Activated naive CD4-positive, alpha-beta T cell treated with anti-CD3 and anti-CD28 coated beads, Interleukin-2, amount 50 U/mL, for 72 hours (primary cell): ENCODE measurements around the gene TRPV3. TPM values are rescaled to one million over a fixed set of nuclear protein-coding genes. Genes with fewer than 3 reads are reported as not detected.

ENCODE experiments used
- ATAC-seq, 2 donors: fragments of 150-1000 bp; cut with Tn5 transposase; 2 replicates each; pipeline ENCODE4 v1.10.0; 2021; ENCODE audit warnings: mild to moderate bottlenecking in 2 of 2, moderate library complexity in 2 of 2
- DNase-seq, 2 donors: peaks; one replicate each; pipeline ENCODE4 v3.0.0; 2021 to 2022; ENCODE audit warnings: low spot score in 2 of 2
- H3K27ac Mint-ChIP-seq, 2 donors: one replicate each; pipeline ENCODE4 v1.8.0; 2022; ENCODE audit warnings: mild to moderate bottlenecking in 2 of 2, mixed read lengths in 2 of 2
- H3K36me3 Mint-ChIP-seq, 2 donors: one replicate each; pipeline ENCODE4 v1.8.0; 2022; ENCODE audit warnings: mixed read lengths in 2 of 2
- H3K9me3 Mint-ChIP-seq, 2 donors: one replicate each; pipeline ENCODE4 v1.8.0; 2022; ENCODE audit warnings: mixed read lengths in 2 of 2
- total RNA-seq, 2 donors: library from RNA; stranded (reverse); gene quantifications; one replicate each; pipeline ENCODE4 v1.2.3, GENCODE V29; 2022

The TRPV3 gene
- total RNA-seq, 2 donors from 2014 or later = 1.0 to 1.9 TPM

DNA sequence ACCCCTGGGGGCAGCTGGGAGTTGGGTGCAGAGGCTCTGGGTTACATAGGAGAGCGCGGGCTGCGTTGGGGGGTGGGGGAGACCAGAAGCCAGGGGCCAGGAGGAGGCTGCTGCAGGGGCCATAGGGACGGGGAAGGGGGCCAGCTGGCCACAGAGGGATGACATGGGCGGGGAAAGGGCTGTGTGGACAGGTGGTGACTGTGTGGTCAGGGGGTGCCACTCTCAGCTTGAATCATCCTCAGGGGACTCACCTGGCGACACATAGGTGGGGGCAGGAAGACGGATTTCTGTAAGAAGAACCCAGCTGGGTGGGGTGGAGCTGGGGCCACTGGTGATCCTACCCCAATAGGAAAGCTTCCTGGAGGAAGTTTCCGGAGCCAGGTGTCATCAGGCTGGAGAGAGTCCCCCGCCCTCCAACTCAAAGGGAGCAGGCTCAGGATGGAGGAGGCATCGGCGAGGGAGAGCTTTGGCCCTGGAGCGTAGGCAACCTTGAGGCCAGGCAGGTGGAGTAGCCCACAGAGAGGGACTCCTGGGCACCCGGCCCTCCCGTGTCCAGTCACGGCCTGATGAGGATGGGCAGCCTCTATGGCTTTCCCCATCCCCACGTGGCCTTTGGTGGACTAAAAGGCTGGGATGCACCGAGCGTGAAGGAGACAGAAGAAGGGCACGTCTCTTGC, 1.2 kb downstream of the TRPV3 start:
- no peaks in the 10 kb centered on the region for H3K36me3 Mint-ChIP-seq
- DNase-seq (no peak), ATAC-seq (no peak)
- no peaks in the 10 kb centered on the region for H3K9me3 Mint-ChIP-seq
- peak overlapping the region in 1 of 2 donors; percentile 61 for H3K27ac Mint-ChIP-seq

DNA sequence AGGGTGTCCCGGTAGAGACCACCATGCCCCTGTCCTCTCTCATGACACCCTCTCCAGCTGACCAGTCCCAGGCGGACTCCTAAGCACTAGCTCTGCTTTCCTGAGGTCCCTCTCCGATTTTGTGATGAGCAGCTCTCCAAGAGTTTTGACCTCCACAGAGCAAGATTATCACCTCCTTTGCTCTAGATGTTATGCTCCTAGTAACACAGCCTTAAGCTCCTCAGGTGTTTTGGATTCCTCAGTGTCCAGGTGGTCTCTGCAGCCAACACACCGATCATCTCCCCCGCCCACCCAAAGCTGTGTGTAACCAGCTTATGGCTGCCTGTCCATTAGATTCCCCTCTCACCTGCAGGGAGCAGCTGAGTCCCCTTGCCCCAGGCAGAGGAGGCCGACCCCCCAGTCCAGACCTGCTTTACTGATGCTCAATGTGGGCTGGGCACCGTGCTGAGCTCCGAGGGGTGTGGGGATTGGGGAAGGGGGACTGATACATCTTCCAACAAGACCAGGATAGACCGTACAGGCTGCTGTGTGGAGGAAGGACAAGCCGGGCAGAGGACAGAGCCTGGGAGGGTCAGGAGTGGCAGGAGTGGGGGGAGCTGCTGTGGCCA, 2.3 kb downstream of the TRPV3 start:
- Mint-ChIP-seq H3K27ac (no peak overlapping the region), H3K36me3 (no peaks in the 10 kb centered on the region), H3K9me3 (no peaks in the 10 kb centered on the region)
- DNase-seq (no peak), ATAC-seq (no peak)

DNA sequence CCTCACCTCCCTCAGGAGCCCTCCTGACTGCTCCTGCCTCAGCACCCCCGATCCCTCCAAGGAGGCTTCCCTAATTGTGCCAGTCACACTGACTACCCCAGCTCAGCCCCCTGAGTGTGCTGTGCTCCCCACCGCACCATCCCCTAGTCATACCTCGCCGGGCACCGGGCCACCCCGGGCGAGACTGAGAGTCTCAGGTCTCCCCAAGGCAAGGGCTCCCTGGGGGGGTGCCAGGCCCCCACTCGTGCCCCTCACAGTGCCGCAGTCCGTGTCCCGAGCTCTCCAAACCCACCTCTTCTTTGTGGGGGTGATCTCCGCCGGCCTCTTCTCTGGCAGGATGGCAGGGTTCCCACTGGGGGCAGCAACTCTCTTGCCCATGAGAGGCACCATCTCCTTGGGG, 3.2 kb downstream of the TRPV3 start:
- DNase-seq (no peak), ATAC-seq (no peak)
- Mint-ChIP-seq H3K9me3 (peaks cover 3 to 4% of the 10 kb centered on the region in 2 donors), H3K36me3 (no peaks in the 10 kb centered on the region), H3K27ac (no peak overlapping the region)

DNA sequence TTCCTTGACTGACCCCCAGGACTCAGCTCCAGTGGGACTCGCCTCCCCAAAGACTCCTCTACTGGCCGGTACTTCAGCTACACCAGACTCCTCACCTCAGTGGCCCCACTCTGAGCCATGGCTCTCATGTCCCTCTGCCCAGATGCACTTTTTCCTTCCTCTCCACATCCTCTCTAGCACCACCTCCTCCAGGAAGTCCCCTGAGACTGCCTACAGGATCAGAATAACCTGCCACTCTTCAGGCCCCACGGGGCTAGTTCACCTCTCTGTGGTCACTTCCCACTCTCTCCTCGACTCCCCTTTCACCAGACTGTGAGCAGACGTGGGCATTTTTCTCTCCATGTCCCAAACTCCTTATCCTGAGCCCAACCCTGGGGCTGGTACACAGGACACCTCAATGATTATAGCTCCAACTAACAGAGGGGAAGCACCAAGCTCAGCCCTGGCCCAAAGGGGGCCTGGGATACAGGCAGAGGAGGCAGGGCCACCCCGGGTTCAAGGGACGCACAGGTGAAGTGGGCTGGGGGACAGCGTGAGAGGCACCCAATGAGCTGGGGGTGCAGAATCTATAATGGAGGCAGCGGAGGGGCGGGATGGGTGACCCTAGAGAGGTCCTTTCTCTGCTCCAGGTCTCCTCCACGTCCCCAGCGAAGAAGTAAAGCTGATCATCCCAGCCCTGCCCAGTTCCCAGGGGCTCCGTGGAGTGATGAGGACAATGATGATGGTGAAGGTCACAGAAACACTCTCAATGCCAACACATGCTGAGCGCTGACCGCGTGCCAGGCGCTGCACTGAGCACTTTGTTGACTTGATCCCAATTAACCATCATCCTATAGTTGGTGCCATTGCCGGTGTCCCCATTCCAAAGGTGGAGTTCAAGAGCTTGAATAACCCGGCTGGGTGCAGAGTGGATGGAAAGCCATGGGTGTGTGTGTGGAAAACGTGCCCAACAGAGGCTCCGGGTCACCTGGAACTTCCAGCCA, 3.9 kb downstream of the TRPV3 start:
- Mint-ChIP-seq H3K27ac (peak overlapping the region in 1 of 2 donors; percentile 14), H3K36me3 (no peaks in the 10 kb centered on the region), H3K9me3 (peaks cover 3 to 7% of the 10 kb centered on the region in 2 donors)
- ATAC-seq (no peak), DNase-seq (no peak)

DNA sequence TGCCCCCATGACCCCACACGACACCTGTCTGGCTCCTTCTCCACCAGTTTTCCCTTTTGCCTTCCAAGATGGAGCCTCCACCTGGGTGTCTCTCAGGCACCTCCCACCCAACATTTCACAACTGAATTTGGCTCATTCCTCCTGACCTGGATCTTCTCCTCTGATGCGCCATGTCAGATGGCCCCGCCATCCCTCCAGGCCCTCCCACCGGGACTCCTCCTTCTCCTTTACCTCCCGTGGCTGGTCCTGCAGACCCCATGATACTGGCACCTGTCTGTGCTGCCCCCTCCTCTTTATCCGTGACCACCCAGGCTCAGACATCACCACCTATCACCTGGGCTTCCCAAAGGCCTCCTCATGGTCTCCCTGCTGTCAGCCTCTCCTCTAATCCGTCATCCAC, 4.7 kb downstream of the TRPV3 start:
- ATAC-seq (no peak), DNase-seq (no peak)
- no peaks in the 10 kb centered on the region for H3K36me3 Mint-ChIP-seq
- H3K9me3 Mint-ChIP-seq = peaks cover 3 to 7% of the 10 kb centered on the region in 2 donors
- H3K27ac Mint-ChIP-seq = peak overlapping the region in 1 of 2 donors; percentile 14

DNA sequence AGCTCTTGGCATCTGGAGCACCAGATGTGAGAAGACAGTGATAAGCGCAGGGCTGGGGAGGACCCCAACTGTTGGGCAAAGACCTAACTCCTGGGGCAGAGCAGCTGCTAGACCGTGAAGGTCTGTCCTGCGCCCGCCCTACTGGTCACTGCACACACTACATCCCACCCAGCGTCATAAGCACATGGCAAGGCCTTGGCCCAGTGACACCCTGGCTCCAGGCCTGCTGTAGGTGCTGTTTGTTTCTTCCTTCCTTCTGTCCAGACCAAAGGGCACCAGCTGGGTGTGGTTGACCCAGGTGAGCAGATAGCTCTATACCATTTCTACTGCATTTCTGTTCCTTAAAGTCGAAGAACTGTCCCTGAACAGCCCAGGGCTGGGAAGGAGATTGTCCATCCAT, 6.4 kb downstream of the TRPV3 start:
- peaks cover 3 to 7% of the 10 kb centered on the region in 2 donors for H3K9me3 Mint-ChIP-seq

DNA sequence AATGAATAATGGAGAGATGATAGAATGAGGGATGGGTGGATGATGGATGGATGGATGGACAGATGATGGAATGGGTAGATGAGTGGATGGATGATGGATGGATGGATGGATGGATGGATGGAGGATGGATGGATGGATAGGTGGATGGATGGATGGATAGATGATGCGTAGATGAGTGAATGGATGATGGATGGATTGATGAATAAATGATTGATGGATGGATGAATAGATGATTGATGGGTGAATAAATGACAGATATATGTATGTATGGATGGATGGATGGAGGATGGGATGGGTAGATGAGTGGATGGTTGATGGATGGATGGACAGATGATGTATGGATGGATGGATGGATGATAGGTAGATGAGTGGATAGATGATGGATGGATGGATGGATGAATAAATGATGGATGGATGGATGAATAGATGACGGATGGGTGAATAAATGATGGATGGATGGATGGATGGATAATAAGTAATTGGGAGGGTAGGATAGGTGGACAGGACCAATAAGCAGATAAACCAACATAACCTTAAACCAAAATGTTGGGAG, 7.9 kb downstream of the TRPV3 start:
- no peak for DNase-seq
- peak overlapping the region in 1 of 2 donors; percentile 37 for H3K27ac Mint-ChIP-seq
- H3K36me3 Mint-ChIP-seq = no peaks in the 10 kb centered on the region
- ATAC-seq = no peak
- peaks cover 3 to 7% of the 10 kb centered on the region in 2 donors for H3K9me3 Mint-ChIP-seq

More for the DNA sequence above, 6.4 kb downstream of the TRPV3 start:
- Mint-ChIP-seq H3K27ac (no peak overlapping the region), H3K36me3 (no peaks in the 10 kb centered on the region)
- no peak for ATAC-seq
- DNase-seq = no peak

DNA sequence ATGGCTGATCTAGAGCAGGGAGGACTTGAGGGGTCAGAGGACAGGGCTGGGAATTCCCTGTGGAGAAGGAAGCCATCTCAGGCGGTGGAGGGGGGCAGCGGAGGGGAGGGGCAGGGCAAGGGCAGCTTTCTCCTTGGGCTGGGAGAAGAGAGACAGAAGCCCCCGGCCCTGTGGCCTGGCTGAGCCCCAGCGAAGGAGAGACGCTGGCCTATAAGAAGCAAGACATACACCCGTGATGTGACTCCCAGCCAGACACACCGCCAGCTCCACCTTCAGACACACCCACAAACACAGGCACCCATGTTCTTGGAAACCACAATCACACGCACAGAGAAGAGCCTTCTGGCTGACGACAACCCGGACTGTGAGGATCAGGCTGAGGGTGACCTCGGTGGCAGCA, 10.0 kb downstream of the TRPV3 start:
- Mint-ChIP-seq H3K36me3 (no peaks in the 10 kb centered on the region), H3K27ac (no peak overlapping the region), H3K9me3 (peaks cover 3 to 7% of the 10 kb centered on the region in 2 donors)
- DNase-seq = no peak
- no peak for ATAC-seq

DNA sequence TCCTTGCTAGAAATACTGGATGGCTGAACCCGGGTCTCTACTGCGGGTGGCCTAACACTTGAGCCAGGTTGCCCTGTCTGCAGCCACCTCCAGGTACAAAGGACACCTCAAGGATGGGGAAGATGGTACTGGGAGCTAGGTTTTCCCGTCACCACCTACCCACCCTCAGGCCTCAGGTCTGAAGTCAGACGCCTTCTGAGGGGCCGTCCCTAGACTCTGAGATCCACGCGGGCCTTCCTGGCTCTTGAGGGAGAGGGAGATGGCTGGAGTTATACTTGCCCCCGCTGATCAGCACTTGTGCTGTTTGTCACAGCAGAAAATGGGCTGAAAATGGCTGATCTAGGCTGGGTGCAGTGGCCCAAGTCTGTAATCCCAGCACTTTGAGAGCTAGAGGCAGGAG, 10.6 kb downstream of the TRPV3 start:
- no peak overlapping the region for H3K27ac Mint-ChIP-seq
- peaks cover 3 to 7% of the 10 kb centered on the region in 2 donors for H3K9me3 Mint-ChIP-seq
- H3K36me3 Mint-ChIP-seq = no peaks in the 10 kb centered on the region
- DNase-seq (no peak), ATAC-seq (no peak)

DNA sequence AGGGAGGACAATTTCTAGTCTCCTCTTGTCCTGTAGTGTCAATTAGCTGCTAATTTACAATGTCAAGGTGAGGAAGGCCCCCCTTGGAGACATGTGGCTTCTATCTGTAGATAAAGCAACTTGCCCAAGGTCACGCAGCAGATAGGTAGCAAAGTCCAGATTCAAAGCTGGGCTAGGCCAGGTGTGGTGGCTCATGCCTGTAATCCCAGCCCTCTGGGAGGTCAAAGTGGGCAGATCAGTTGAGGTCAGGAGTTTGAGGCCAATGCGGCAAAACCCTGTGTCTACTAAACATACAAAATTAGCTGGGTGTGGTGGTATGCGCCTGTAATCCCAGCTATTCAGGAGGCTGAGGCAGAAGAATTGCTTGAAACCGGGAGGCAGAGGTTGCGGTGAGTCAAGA, 11.1 kb downstream of the TRPV3 start:
- Mint-ChIP-seq H3K36me3 (no peaks in the 10 kb centered on the region), H3K27ac (no peak overlapping the region), H3K9me3 (peaks cover 3 to 7% of the 10 kb centered on the region in 2 donors)
- no peak for ATAC-seq
- DNase-seq = no peak

DNA sequence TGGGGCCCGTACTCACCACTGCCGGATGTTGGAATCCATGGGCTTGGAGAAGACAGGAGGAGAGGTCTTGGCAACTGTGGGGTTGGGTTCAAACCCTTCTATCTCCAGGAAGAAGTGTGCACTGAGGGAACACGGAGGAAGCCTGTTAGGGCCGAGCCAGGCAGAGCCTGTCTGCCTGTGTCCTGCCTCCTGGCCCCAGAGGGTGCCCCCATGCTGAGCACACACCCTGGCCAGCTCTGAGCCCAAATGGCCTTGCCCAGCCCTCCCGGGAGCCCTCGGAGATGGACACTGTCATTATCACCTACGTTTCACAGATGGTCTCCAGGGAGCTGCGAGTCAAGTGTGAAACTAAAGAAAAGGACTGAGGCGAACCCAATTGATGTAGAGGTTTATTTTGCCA, 12.5 kb downstream of the TRPV3 start:
- ATAC-seq = no peak
- H3K9me3 Mint-ChIP-seq = peaks cover 3 to 7% of the 10 kb centered on the region in 2 donors
- no peak overlapping the region for H3K27ac Mint-ChIP-seq
- no peak for DNase-seq
- H3K36me3 Mint-ChIP-seq = no peaks in the 10 kb centered on the region

DNA sequence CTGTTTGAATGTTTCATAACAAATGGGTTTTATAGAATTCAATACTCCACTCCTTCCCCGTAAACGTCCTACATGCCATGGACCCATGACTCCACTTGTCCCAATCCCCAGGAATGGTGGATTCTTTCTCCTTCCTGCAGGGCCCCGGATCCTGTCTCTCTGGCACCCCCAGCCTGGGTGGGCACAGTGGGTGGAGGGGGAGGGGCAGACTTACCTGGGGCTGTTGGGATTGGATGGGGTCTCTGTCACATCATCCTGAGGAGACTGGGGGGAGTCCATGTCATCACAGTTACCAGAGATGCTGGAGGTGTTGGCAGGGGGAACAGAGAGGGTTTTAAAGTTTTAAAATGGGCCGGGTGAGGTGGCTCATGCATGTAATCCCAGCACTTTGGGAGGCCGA, 13.2 kb downstream of the TRPV3 start:
- no peaks in the 10 kb centered on the region for H3K36me3 Mint-ChIP-seq
- H3K9me3 Mint-ChIP-seq = peaks cover 0 to 2% of the 10 kb centered on the region in 2 donors
- ATAC-seq (no peak), DNase-seq (no peak)
- H3K27ac Mint-ChIP-seq = no peak overlapping the region

DNA sequence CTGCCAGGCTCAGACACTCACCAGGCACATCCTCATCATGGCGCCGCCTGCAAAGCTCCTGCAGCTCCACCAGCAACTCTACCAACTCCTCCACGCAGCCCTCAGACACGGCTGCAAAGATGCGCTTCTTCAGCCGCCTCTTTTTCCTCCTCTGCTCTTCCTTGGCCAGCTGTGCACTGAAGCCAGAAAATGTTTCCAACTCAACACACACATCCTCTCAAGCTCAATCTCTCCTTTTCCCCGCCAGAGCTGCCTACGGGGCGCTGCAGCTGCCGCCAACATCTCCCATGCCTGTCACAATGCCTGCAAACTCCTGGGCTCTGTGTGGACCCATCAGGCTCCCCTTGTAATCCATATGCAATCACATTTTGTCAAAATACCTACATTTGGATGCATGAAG, 14.2 kb downstream of the TRPV3 start:
- DNase-seq (no peak), ATAC-seq (no peak)
- Mint-ChIP-seq H3K27ac (no peak overlapping the region), H3K9me3 (no peaks in the 10 kb centered on the region), H3K36me3 (no peaks in the 10 kb centered on the region)

DNA sequence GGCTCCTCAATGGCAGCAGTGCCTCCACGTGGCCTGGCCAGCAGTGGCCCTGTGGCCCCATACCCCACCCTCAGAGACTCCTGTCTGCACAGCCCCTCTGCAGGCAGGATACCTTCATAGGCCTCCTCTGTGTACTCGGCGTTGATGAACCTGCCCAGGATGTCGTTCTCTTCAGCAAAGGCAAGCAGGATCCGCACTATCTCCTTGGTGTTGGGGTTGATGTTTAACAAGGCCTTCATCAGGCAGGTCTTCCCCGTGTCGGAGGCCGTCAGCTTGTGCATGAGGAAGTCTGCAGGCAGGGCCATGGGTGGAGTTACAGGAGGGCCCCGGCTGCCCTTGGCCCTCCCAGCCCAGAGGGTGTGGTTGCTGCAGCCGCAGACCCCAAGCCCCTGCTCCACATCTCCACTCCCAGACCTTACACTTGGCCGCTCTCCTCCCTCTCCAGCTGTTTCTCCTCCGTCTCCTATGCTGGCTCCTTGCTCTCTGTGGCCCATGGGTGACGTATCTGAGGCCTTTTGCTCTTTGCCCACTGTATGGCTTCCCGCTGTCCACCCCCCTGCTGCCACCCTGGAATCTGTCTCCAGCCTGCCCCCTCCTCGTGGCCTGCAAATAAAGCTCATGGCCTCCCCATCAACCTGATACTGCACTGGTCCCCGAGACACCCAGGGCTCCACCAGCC, 15.1 kb downstream of the TRPV3 start:
- Mint-ChIP-seq H3K9me3 (no peaks in the 10 kb centered on the region), H3K36me3 (no peaks in the 10 kb centered on the region), H3K27ac (no peak overlapping the region)
- ATAC-seq (no peak), DNase-seq (no peak)

DNA sequence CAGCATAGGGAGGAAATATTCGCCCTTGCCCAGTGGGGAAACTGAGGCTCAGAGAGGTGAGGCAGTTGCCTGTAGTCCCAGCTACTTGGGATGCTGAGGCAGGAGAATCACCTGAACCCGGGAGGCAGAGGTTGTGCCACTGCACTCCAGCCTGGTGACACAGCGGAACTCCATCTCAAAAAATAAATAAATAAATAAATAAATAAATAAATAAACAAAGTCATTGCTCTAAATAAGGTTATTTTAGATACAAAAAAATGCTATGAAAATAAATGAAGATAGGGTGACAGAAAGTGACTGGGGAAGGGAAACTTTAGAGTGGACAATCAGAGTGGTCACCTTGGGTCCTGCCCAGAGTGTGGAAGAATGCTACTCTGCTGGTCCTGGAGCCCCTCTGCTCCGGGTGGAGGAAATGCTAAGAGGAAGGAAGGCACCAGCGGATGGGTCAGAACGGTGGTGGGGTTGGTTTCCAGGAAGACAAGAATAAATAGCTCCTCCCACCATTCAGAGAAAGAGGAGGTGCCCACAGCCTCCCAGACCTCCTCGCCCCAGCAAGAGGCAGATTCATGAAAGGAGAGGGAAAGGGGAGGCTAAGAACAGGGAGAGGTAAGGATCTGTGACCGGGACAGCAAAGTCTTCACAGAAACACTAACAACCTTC, 17.6 kb downstream of the TRPV3 start:
- no peak for ATAC-seq
- DNase-seq = no peak
- H3K27ac Mint-ChIP-seq = no peak overlapping the region
- no peaks in the 10 kb centered on the region for H3K9me3 Mint-ChIP-seq
- H3K36me3 Mint-ChIP-seq = no peaks in the 10 kb centered on the region

DNA sequence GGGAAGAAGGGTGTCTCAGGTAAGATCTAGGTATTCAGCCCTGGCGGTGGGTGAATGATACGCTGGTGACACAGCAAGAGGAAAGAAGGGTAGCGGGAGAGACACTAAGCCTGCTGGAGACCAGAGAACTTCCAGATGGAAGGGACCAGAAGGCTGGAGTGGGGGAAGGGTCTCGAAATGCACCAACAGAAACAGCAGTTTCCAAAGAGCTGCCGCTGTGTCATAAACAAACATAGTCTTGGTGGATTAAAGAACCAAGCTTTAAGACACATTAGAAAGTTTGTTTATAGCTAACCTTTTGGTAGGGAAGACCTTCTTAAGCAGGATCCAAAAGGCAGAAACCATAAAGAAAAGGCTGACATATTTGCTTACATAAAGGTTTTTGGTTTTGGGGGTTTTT, 20.9 kb downstream of the TRPV3 start:
- H3K27ac Mint-ChIP-seq = no peak overlapping the region
- ATAC-seq (no peak), DNase-seq (no peak)
- H3K9me3 Mint-ChIP-seq = no peaks in the 10 kb centered on the region
- no peaks in the 10 kb centered on the region for H3K36me3 Mint-ChIP-seq
